Activated CD8-positive, alpha-beta T cell treated with anti-CD3 and anti-CD28 coated beads, Interleukin-2, amount 10 ng/mL, durations not matched to agents 7 days and 5 days (primary cell): Measurements from ENCODE around the gene ABCF1. TPM values are rescaled to one million over a fixed set of nuclear protein-coding genes. Genes with fewer than 3 reads are reported as not detected.
"Not testable (repeated sequence)": the region's sequence is repeated elsewhere in the genome, so short reads cannot be mapped to it uniquely, and the experiment has no call there.

Source experiments
- ATAC-seq: fragments of 150-1000 bp; cut with Tn5 transposase; one replicate; pipeline ENCODE4 v1.10.0; 2021; ENCODE audit warnings: moderate library complexity
- CTCF ChIA-PET: fragments of 350-600 bp; sonication (Branson Sonifier 250); formaldehyde crosslinking; loops from one replicate; lab custom pipeline; 2021; ENCODE audit warnings: antibody characterized with exemption; lab: Charles Lee
- POLR2A ChIA-PET: fragments of 350-600 bp; sonication (Branson Sonifier 250); formaldehyde crosslinking; loops from one replicate; lab custom pipeline; 2021; ENCODE audit warnings: antibody characterized with exemption; lab: Charles Lee
- DNase-seq: peaks from one replicate; pipeline ENCODE4 v3.0.0-alpha.2; 2020
- H3K27ac Mint-ChIP-seq: one replicate; pipeline ENCODE4 v1.8.0; 2021; ENCODE audit warnings: mild to moderate bottlenecking, mixed read lengths
- H3K27me3 Mint-ChIP-seq: one replicate; pipeline ENCODE4 v1.8.0; 2021; ENCODE audit warnings: low read depth, mixed read lengths
- H3K36me3 Mint-ChIP-seq: one replicate; pipeline ENCODE4 v1.8.0; 2021; ENCODE audit warnings: low read depth, mixed read lengths
- H3K4me1 Mint-ChIP-seq: one replicate; pipeline ENCODE4 v1.8.0; 2021; ENCODE audit warnings: low read depth, mixed read lengths
- H3K4me3 Mint-ChIP-seq: one replicate; pipeline ENCODE4 v1.8.0; 2021; ENCODE audit warnings: mild to moderate bottlenecking, mixed read lengths
- H3K9me3 Mint-ChIP-seq: one replicate; pipeline ENCODE4 v1.8.0; 2022; ENCODE audit warnings: mixed read lengths; ENCODE audit not compliant: insufficient read depth
- total RNA-seq, 2 experiments: library from RNA; stranded (reverse); gene quantifications; one replicate each; pipeline ENCODE4 v1.2.3, GENCODE V29; 2021

Gene ABCF1
- total RNA-seq, 2 experiments from 2014 or later, result 72.2 to 79.6 TPM

DNA sequence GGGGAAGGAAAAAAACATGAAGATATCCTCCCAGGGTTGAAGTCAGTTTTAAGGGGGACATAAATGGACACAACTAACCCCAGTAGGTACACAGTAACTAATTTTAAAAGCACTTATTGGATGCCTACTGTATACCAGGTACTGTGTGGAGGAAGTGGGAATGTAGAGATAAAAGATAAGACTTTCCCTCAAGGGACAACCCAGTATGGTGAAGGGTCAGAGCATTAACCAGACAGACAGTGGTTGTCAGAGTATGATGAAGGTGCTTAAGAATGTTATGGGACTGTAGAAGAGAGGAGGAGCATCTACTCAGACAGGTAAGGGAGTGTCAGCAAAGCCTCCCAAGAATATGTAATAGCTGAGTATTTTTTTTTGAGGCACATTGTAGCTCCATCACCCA lies 906 bp downstream of the ABCF1 start:
- CTCF ChIA-PET, result no interaction called here
- Mint-ChIP-seq H3K4me1 (peaks cover 54% of the 10 kb centered on the region), H3K36me3 (peaks cover 25% of the 10 kb centered on the region), H3K9me3 (no peaks in the 10 kb centered on the region), H3K27me3 (peaks cover 2% of the 10 kb centered on the region), H3K27ac (peak overlapping the region; percentile 98), H3K4me3 (peak overlapping the region; percentile 96)
- DNase-seq, result no peak
- POLR2A ChIA-PET, result no interaction called here
- ATAC-seq, result no peak

DNA sequence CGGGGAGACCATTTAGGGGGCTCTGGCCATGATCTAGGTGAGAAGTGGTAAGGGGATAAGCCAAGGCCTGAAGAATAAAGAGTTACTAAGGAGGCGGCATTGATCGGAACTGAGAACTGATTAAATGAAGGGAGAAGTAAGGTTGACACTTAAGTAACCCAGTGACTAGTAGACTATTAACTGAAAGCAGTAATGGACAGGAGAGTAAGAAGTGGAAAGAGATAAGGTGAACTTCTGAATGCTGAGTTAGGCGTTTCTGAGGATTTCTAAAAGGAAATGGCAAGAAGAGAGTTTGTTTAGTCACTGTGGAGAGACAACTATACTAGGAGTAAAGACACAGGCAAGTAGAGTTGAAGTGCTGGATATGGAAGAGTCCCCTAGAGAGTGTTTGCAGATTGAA lies 1.9 kb downstream of the ABCF1 start:
- Mint-ChIP-seq H3K9me3 (no peaks in the 10 kb centered on the region), H3K27ac (peak overlapping the region; percentile 8), H3K4me3 (peak overlapping the region; percentile 96), H3K4me1 (peaks cover 51% of the 10 kb centered on the region), H3K27me3 (peaks cover 2% of the 10 kb centered on the region), H3K36me3 (peaks cover 35% of the 10 kb centered on the region)
- DNase-seq (no peak), ATAC-seq (no peak)
- ChIA-PET CTCF (interaction anchor here (0.7 to 1.5 kb wide), 6 partner anchors 24 to 119 kb away, joined by 3 to 9 read pairs (median 4); no protein-coding TSS in a partner anchor), POLR2A (interaction anchor here (0.7 to 1.1 kb wide), 2 partner anchors 83 to 89 kb away, joined by 3 to 4 read pairs; no protein-coding TSS in a partner anchor)

DNA sequence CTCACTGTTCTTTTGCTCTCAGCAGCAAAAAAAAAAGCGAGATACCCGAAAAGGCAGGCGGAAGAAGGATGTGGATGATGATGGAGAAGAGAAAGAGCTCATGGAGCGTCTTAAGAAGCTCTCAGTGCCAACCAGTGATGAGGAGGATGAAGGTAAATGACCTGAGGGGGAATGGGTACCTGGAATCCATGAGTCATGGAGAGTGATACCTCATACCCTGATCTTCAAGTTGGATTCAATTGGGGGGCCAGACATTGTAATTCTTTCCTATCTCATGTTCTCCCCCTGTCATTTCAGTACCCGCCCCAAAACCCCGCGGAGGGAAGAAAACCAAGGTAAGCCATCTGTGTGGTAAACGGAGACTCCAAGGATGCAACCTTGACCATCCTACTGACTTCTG lies 6.8 kb downstream of the ABCF1 start:
- POLR2A ChIA-PET, result interaction anchor here (0.6 to 1.0 kb wide), 4 partner anchors 22 to 321 kb away, joined by 3 read pairs; no protein-coding TSS in a partner anchor
- H3K9me3 Mint-ChIP-seq, result no peaks in the 10 kb centered on the region
- peaks cover 21% of the 10 kb centered on the region for H3K4me1 Mint-ChIP-seq
- CTCF ChIA-PET, result interaction anchor here (0.8 to 2.7 kb wide), 9 partner anchors 19 to 98 kb away, joined by 3 to 11 read pairs (median 4); no protein-coding TSS in a partner anchor
- DNase-seq, result no peak
- peaks cover 63% of the 10 kb centered on the region for H3K36me3 Mint-ChIP-seq
- no peaks in the 10 kb centered on the region for H3K27me3 Mint-ChIP-seq
- H3K4me3 Mint-ChIP-seq, result no peak overlapping the region
- H3K27ac Mint-ChIP-seq, result no peak overlapping the region
- ATAC-seq, result no peak

DNA sequence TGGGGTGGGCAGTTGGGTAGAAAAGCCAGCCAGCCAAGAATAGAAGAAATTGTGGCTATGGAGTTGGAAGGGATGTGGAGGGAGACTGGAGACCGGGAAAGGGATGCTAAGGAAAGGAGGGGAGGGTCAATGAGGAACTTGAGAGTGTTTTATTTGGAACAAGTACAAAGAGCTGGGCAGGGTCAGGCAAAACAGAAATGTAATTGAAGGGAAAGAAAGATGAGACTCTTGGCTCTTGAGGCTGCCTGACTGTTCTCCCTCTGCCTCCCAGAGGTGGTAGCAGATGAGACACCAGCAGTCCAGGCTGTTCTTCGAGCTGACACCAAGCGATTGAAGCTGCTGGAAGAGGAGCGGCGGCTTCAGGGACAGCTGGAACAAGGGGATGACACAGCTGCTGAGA lies 12.7 kb downstream of the ABCF1 start:
- no peak overlapping the region for H3K27ac Mint-ChIP-seq

DNA sequence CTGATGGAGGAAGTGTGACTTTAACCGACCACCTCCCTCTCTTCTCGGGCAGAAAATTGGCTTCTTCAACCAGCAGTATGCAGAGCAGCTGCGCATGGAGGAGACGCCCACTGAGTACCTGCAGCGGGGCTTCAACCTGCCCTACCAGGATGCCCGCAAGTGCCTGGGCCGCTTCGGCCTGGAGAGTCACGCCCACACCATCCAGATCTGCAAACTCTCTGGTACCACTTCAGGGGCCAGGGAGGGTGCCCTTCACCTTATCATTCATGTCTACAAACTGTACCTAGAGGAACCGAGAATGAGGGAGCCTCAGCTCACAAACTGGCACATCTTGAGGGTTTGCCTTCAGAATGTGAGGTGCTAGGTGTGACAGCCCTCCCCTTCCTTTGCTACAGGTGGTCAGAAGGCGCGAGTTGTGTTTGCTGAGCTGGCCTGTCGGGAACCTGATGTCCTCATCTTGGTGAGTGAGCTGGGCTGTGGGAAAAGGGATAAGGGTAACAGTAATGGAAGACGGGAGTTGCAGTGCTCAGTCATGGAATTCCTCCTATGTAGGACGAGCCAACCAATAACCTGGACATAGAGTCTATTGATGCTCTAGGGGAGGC lies 18.6 kb downstream of the ABCF1 start:
- peaks cover 74% of the 10 kb centered on the region for H3K36me3 Mint-ChIP-seq
- ATAC-seq, result no peak

More for the DNA sequence above, 12.7 kb downstream of the ABCF1 start:
- no peaks in the 10 kb centered on the region for H3K9me3 Mint-ChIP-seq
- CTCF ChIA-PET, result interaction anchor here (3.6 kb wide), 1 partner anchor 14 kb away, joined by 20 read pairs; no protein-coding TSS in a partner anchor
- no peaks in the 10 kb centered on the region for H3K4me1 Mint-ChIP-seq
- ATAC-seq, result no peak
- POLR2A ChIA-PET, result interaction anchor here (0.7 to 1.4 kb wide), 2 partner anchors 14 to 17 kb away, joined by 3 to 6 read pairs; no protein-coding TSS in a partner anchor
- no peaks in the 10 kb centered on the region for H3K27me3 Mint-ChIP-seq
- peaks cover 77% of the 10 kb centered on the region for H3K36me3 Mint-ChIP-seq
- no peak overlapping the region for H3K4me3 Mint-ChIP-seq
- DNase-seq, result no peak

DNA sequence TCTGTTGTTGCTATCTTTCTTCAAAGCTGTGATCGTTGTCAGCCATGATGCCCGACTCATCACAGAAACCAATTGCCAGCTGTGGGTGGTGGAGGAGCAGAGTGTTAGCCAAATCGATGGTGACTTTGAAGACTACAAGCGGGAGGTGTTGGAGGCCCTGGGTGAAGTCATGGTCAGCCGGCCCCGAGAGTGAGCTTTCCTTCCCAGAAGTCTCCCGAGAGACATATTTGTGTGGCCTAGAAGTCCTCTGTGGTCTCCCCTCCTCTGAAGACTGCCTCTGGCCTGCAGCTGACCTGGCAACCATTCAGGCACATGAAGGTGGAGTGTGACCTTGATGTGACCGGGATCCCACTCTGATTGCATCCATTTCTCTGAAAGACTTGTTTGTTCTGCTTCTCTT lies 19.3 kb downstream of the ABCF1 start:
- Mint-ChIP-seq H3K9me3 (no peaks in the 10 kb centered on the region), H3K4me1 (peaks cover 2% of the 10 kb centered on the region), H3K36me3 (peaks cover 72% of the 10 kb centered on the region), H3K4me3 (no peak overlapping the region), H3K27me3 (no peaks in the 10 kb centered on the region), H3K27ac (no peak overlapping the region)
- ATAC-seq, result no peak
- ChIA-PET CTCF (interaction anchor here (0.5 to 2.2 kb wide), 7 partner anchors 25 to 426 kb away, joined by 3 to 8 read pairs (median 4); no protein-coding TSS in a partner anchor), POLR2A (interaction anchor here (0.7 to 1.6 kb wide), 3 partner anchors 20 to 82 kb away, joined by 3 to 5 read pairs (median 4); partner anchors contain the start of genes ABCF1 and DHX16)
- DNase-seq, result no peak

More for the DNA sequence above, 18.6 kb downstream of the ABCF1 start:
- ChIA-PET CTCF (interaction anchor here (0.5 to 2.2 kb wide), 7 partner anchors 25 to 425 kb away, joined by 3 to 8 read pairs (median 4); no protein-coding TSS in a partner anchor), POLR2A (interaction anchor here (1.3 to 1.6 kb wide), 2 partner anchors 20 to 83 kb away, joined by 4 to 5 read pairs; partner anchors contain the start of genes ABCF1 and DHX16)
- Mint-ChIP-seq H3K9me3 (no peaks in the 10 kb centered on the region), H3K27ac (no peak overlapping the region), H3K27me3 (no peaks in the 10 kb centered on the region), H3K4me1 (no peaks in the 10 kb centered on the region), H3K4me3 (no peak overlapping the region)
- DNase-seq, result no peak

DNA sequence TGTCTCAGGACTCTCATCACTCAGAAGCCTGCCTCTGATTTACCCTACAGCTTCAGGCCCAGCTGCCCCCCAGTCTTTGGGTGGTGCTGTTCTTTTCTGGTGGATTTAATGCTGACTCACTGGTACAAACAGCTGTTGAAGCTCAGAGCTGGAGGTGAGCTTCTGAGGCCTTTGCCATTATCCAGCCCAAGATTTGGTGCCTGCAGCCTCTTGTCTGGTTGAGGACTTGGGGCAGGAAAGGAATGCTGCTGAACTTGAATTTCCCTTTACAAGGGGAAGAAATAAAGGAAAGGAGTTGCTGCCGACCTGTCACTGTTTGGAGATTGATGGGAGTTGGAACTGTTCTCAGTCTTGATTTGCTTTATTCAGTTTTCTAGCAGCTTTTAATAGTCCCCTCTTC lies 19.8 kb downstream of the ABCF1 start:
- H3K27ac Mint-ChIP-seq, result no peak overlapping the region
- no peaks in the 10 kb centered on the region for H3K9me3 Mint-ChIP-seq
- ChIA-PET CTCF (interaction anchor here (0.8 to 2.2 kb wide), 5 partner anchors 47 to 139 kb away, joined by 4 to 8 read pairs (median 6); no protein-coding TSS in a partner anchor), POLR2A (interaction anchor here (0.7 to 1.6 kb wide), 3 partner anchors 21 to 101 kb away, joined by 3 to 5 read pairs (median 4); partner anchors contain the start of gene ABCF1)
- H3K27me3 Mint-ChIP-seq, result no peaks in the 10 kb centered on the region
- H3K4me3 Mint-ChIP-seq, result no peak overlapping the region
- ATAC-seq, result no peak
- H3K4me1 Mint-ChIP-seq, result peaks cover 2% of the 10 kb centered on the region
- peaks cover 68% of the 10 kb centered on the region for H3K36me3 Mint-ChIP-seq
- DNase-seq, result no peak

DNA sequence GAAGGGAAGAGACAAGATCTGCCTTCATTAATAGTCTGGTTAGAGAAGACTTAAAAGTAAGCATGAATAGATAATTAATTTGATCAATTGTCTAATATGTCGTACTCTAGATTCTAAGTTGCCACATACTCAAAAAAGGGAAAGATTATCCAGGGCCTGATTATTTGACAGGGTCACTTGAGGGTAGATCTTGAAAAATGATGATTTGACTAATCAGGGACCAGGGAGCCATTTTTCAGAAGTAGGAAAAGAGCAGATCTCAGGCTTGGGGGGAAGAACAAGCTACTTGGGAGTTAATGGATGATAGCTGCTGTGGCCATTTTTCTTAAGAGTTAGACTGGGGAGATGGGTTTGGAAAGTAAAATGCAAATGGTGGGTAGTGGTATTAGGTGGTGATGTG lies 21.0 kb downstream of the ABCF1 start:
- peaks cover 59% of the 10 kb centered on the region for H3K36me3 Mint-ChIP-seq

DNA sequence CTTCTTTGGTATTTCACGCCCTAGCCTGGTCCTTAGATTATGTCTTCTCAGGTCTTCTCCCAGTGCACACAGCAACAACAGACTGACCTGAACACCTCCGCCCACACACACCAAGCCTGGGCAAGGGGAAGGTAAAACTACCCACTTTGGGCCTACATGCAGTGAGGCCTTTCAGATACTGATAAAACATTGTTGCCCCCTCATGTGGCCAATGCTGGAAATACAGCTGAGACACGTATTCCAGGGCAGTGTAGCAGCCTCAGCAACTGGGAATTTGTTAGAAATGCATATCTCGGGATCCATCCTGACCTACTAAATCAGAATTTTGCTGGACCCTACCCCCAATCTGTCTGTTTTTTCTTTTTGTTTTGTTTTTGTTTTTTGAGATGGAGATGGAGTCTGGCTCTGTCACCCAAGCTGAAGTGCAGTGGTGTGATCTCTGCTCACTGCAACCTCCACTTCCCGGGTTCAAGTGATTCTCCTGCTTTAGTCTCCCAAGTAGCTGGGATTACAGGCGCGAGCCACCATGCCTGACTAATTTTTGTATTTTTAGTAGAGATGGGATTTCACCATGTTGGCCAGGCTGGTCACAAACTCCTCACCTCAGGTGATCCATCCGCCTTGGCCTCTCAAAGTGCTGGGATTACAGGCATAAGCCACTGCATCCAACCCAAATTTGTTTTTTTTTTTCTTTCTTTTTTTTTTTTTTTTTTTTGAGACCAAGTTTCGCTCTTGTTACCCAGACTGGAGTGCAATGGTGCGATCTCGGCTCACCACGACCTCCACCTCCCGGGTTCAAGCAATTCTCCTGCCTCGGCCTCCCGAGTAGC lies 26.3 kb downstream of the ABCF1 start:
- CTCF ChIA-PET, result interaction anchor here (0.8 to 7.8 kb wide), 39 partner anchors 9 to 268 kb away, joined by 3 to 119 read pairs (median 5); partner anchors contain the start of gene ABCF1

More for the DNA sequence above, 21.0 kb downstream of the ABCF1 start:
- no peak for ATAC-seq
- ChIA-PET CTCF (interaction anchor here (1.0 to 1.6 kb wide), 7 partner anchors 21 to 139 kb away, joined by 3 to 5 read pairs (median 4); no protein-coding TSS in a partner anchor), POLR2A (interaction anchor here (0.6 to 0.8 kb wide), 2 partner anchors 46 to 403 kb away, joined by 3 read pairs; no protein-coding TSS in a partner anchor)
- H3K4me3 Mint-ChIP-seq, result no peak overlapping the region
- DNase-seq, result no peak
- H3K27me3 Mint-ChIP-seq, result no peaks in the 10 kb centered on the region
- no peaks in the 10 kb centered on the region for H3K9me3 Mint-ChIP-seq
- peaks cover 2% of the 10 kb centered on the region for H3K4me1 Mint-ChIP-seq
- H3K27ac Mint-ChIP-seq, result no peak overlapping the region

DNA sequence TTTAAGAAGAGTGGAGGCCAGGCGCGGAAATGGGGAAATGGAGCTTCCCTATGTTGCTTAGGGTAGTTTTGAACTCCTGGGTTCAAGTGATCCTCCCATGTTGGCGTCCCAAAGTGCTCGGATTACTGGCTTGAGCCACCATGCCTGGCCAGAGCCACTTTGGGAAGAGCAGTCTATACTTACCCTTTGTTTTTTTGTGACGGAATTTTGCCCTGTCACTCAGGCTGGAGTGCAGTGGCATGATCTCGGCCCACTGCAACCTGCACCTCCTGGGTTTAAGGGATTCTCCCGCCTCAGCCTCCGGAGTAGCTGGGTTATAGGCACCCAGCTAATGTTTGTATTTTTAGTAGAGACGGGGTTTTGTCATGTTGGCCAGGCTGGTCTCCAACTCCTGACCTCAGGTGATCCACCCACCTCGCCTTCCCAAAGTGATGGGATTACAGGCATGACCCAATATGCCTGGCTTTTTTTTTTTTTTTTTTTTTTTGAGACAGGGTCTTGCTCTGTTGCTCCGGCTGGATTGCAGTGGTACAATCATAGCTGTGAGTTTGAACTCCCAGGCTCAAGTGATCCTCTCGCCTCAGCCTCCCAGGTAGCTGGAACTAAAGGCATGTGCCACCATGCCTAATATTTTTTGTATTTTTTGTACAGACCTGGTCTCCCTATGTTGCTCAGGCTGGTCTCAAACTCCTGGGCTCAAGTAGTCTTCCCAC lies 27.8 kb downstream of the ABCF1 start:
- CTCF ChIA-PET, result interaction anchor here (1.1 to 7.8 kb wide), 9 partner anchors 14 to 965 kb away, joined by 3 to 119 read pairs (median 20); partner anchors contain the start of gene ABCF1
- no peak overlapping the region for H3K27ac Mint-ChIP-seq
- H3K27me3 Mint-ChIP-seq, result no peaks in the 10 kb centered on the region

More for the DNA sequence above, 26.3 kb downstream of the ABCF1 start:
- H3K9me3 Mint-ChIP-seq, H3K27me3 Mint-ChIP-seq, H3K4me3 Mint-ChIP-seq: not testable (repeated sequence)
- H3K4me1 Mint-ChIP-seq, result peaks cover 11% of the 10 kb centered on the region
- ATAC-seq (peak; percentile 87), DNase-seq (peak; percentile 88)
- POLR2A ChIA-PET, result interaction anchor here (0.6 to 5.7 kb wide), 14 partner anchors 13 to 139 kb away, joined by 3 to 60 read pairs (median 4); partner anchors contain the start of genes MRPS18B and PPP1R10
- peaks cover 43% of the 10 kb centered on the region for H3K36me3 Mint-ChIP-seq
- peak overlapping the region; percentile 13 for H3K27ac Mint-ChIP-seq

More for the DNA sequence above, 27.8 kb downstream of the ABCF1 start:
- DNase-seq (no peak), ATAC-seq (no peak)
- POLR2A ChIA-PET, result interaction anchor here (0.6 to 5.7 kb wide), 10 partner anchors 11 to 129 kb away, joined by 3 to 60 read pairs (median 4); partner anchors contain the start of genes ABCF1, MRPS18B and PPP1R10
- Mint-ChIP-seq H3K36me3 (peaks cover 54% of the 10 kb centered on the region), H3K4me1 (peaks cover 18% of the 10 kb centered on the region), H3K9me3 (no peaks in the 10 kb centered on the region), H3K4me3 (no peak overlapping the region)
